HG03196 (cell line): Measurements from ENCODE around the gene HRAS.
A peak's percentile ranks its signal among the peaks of the same experiment; 100 is the strongest.
"Not testable (repeated sequence)": the region's sequence is repeated elsewhere in the genome, so short reads cannot be mapped to it uniquely, and the experiment has no call there.

Experiments
- ATAC-seq: cut with Tn5 transposase; IDR thresholded peaks from one replicate; pipeline ENCODE4 v1.9.1; 2021; ENCODE audit not compliant: unreplicated experiment

The HRAS gene

DNA sequence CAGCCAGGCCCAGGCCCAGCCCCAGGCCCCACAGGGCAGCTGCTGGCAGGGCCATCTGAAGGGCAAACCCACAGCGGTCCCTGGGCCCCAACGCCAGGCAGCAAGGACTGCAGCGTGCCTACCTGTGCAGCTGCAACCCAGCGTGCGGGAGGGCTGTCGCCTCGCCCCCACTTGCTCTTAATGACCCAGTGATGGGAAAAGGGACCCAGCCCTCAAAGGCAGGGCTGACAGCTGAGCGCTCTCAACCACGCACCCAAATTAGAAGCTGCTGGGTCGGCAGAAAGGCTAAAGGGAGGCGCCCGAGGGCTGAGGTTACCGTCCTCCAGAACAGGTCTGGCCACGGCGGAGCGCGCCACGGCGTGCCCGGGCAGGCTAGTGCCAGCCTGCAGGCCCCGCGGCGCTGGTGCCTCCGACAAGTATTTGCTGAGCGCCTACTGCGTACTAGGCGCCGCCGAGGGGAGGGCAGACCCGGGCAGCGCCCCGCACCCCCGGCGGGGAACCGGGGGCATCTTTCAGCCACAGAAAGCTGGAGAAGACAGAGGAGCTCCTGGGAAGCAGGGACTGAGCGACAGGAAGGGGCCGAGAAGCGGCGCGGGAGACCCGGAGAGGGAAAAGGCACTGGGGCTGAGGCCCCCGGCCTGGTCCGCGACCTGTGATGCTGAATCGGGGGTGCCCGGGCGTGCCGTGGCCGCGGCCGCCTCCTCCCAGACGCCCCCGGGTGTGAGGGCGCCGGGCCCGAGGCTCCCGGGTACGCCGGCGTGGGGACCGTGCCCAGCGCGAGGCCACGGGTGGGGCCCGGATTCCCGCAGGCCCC, 773 bp downstream of the HRAS start:
- peak; percentile 5 for ATAC-seq

DNA sequence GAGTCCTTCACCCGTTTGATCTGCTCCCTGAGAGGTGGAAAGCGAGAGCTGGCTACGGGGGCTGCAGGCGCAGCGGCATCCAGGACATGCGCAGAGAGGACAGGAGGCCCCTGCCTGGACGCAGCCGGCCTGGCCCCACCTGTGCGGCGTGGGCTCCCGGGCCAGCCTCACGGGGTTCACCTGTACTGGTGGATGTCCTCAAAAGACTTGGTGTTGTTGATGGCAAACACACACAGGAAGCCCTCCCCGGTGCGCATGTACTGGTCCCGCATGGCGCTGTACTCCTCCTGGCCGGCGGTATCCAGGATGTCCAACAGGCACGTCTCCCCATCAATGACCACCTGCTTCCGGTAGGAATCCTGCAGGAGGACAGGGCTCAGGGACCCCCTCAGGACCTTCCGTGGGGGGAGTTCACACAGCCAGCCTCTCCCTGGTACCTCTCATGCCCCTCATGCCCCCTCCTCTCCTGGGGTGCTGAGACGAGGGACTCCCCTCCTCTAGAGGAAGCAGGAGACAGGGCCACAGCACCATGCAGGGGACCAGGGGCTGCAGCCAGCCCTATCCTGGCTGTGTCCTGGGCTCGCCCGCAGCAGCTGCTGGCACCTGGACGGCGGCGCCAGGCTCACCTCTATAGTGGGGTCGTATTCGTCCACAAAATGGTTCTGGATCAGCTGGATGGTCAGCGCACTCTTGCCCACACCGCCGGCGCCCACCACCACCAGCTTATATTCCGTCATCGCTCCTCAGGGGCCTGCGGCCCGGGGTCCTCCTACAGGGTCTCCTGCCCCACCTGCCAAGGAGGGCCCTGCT, 1.6 kb downstream of the HRAS start:
- ATAC-seq, result no peak

DNA sequence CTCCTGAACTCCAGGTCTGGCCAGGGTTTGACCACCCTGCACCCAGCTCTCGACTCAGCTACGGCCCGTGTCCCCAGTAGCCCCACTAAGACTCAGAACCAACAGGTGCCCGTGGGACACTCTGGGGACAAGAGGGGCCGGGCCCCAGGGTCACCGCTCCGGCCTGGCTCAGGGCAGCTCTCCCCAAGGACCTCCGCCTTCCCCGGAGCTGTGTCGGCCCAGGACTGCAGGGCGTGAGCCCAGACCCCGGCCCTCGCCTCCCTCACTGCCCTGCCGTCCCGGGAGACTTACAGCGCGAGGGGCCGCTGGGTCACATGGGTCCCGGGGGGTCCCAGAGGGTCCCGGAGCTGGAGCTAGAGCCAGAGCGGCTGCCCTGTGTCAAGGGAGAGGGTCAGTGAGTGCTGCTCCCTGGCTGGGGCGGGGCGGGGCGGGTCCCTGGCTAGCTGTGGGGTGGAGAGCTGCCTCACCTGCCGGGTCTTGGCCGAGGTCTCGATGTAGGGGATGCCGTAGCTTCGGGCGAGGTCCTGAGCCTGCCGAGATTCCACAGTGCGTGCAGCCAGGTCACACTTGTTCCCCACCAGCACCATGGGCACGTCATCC, 2.3 kb downstream of the HRAS start:
- no peak for ATAC-seq

DNA sequence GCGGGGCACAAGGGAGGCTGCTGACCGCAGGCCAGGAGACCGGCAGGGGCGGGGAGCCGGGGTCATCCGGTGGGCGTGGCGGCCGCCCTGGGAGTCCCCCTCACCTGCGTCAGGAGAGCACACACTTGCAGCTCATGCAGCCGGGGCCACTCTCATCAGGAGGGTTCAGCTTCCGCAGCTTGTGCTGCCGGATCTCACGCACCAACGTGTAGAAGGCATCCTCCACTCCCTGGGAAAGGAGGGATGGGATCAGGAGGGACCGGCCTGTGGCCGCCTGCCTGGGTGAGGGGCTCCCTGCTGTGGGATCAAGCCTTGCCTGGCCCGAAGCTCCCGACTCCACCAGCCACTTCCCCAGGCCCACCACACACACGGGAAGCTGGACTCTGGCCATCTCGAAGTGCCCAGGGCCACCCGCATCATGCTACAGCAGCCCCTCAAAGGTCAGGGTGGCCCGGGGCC, 2.8 kb downstream of the HRAS start:
- ATAC-seq, result no peak

GRCh38 chr11:531919-532526, 3.4 kb downstream of the HRAS start:
- ATAC-seq, result no peak

DNA sequence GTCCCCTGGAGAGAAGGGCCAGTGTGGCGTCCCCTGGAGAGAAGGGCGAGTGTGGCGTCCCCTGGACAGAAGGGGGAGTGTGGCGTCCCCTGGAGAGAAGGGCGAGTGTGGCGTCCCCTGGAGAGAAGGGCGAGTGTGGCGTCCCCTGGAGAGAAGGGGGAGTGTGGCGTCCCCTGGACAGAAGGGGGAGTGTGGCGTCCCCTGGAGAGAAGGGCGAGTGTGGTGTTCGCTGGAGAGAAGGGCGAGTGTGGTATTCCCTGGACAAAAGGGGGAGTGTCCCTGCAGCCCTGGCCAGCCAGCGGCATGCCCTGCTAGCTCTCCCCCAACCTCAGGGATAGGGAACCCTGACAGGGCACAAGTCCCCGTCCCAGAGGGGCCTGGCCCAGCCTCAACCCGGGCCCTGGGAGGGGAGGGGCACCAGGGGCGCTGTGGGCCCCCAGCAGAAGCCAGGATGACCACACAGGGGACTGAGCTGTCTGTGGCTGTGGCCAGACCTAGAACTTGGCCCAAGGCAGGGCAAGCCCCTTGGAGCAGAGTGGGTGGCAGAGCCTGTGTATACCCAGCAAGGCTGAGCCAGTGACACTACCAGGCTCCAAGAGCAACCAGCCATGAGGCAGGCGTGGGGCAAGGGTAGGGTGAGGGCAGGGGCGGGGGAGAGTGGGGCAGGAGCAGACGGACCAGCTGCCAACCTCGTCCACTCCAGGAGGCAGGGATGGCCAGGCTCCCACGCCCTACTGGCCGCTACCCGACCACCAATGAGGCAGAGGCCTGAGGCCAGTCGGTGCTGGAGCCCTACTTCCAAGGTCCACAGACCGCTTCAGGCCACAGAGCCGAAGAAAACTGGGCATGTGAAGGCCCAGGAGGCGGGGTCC, 4.2 kb downstream of the HRAS start:
- no peak for ATAC-seq

GRCh38 chr11:529728-530411, 5.5 kb downstream of the HRAS start:
- ATAC-seq, result no peak

GRCh38 chr11:528815-529727, 6.3 kb downstream of the HRAS start:
- no peak for ATAC-seq

GRCh38 chr11:528166-528814, 7.1 kb downstream of the HRAS start:
- no peak for ATAC-seq

DNA sequence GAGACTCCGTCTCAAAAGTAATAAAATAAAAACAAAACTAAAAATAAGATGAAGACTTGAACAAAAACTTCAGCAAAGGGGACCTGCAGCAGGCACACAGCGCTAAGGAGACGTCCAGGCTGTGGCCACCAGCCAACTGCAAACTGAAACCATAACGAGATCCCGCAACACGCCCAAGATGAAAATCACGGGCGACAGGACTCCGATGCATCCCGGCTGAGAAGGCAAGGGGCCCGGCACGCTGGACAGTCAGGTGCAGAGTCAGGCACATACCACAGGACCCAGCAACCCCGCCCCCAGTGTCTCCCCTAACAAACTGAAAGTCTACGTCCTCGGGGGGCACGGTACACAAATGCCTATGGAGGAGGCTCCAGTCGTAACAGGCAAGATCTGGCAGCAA, 9.2 kb downstream of the HRAS start:
- no peak for ATAC-seq

GRCh38 chr11:521177-521688, 14.1 kb downstream of the HRAS start:
- no peak for ATAC-seq

DNA sequence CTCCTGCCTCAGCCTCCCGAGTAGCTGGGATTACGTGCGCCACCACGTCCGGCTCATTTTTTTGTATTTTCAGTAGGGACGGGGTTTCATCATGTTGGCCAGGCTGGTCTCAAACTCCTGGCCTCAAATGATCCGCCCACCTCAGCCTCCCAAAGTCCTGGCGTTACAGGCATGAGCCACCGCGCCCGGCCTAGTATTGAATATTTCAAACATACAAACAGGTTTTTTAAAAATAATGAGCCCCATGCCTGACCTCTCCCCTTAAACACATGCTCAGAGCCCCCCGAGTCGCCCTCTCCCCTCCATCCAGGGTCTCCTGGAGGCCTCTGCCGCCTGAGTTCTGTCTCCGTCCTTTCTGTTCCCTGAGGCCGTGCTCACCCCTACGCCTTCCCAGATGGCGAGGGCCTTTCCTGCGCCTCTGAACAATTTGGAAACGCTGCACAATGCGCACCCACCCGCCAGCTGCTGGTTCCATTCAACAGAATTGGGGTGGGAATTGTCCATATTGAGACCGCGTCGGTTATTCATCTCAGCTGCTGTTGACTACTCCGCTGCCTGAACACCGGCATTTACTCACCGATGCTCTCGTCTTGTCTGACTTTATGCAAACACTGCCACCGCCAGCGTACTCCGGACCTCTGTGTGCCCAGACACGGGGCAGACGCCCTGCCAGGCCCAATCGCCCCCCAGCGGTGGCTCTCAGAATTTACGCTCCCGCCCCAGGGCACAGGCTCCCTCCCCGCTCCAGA, 14.8 kb downstream of the HRAS start:
- no peak for ATAC-seq

GRCh38 chr11:518463-519202, 16.7 kb downstream of the HRAS start:
- peak; percentile 81 for ATAC-seq

- not testable (repeated sequence) for ATAC-seq
These were observed 18.3 kb downstream of the HRAS start for GRCh38 chr11:516918-517685.

DNA sequence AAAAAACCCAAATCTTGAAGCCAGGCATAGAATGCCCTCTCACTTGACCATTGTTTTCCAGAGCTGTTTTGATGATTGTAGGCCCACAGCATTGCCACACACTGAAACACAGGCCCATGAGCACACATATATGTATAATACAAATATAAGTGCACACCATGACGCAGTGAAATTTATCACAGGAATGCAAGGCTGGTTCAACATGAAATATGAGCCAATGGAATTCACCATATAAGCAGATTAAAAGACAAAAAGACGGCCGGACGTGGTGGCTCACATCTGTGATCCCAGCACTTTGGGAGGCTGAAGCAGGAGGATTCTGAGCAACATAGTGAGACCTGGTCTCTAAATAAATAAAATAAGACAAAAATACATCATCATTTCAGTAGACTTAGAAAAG, 19.0 kb downstream of the HRAS start:
- no peak for ATAC-seq

DNA sequence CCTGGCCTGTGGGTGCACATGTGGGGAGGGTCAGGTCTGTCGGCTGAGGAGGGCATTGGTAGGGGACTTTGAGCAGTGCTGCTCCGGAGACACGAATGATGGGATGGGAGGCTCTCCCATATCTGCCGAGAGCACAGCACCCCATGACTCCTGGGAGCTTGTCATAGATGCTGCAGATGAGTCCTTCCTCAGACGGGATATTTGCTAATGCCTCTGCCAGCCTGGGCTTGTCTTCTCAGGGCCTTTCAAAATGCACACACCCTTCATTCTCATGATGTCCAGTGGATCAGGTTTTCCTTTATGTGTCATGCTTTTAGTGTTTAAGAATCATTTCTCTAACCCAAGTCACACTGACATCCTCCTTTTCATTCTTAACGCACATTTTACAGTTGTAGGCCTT, 20.2 kb downstream of the HRAS start:
- ATAC-seq, result no peak
